B cell (primary cell): ENCODE data around the gene PRKCB. TPM values are rescaled to one million over a fixed set of nuclear protein-coding genes. Genes with fewer than 3 reads are reported as not detected.

Experiments
- ATAC-seq: fragments of 200-7000 bp; cut with Tn5 transposase; one replicate; pipeline ENCODE4 v1.10.0; 2021; ENCODE audit warnings: low read depth, mild to moderate bottlenecking, moderate number of reproducible peaks, moderate library complexity
- CTCF ChIA-PET: fragments of 350-600 bp; sonication (Branson Sonifier 250); formaldehyde crosslinking; loops from one replicate; lab custom pipeline; 2021; ENCODE audit warnings: antibody characterized with exemption, inconsistent platforms; lab: Charles Lee
- POLR2A ChIA-PET: fragments of 350-600 bp; sonication (Branson Sonifier 250); formaldehyde crosslinking; loops from one replicate; lab custom pipeline; 2021; ENCODE audit warnings: antibody characterized with exemption; lab: Charles Lee
- DNase-seq: peaks from one replicate; pipeline ENCODE4 v3.0.0; 2013
- H2AFZ ChIP-seq: 2 replicates; pipeline ENCODE4 v1.6.1; 2012; ENCODE audit warnings: mild to moderate bottlenecking, low read depth, low read length; ENCODE audit not compliant: insufficient read depth, poor library complexity, severe bottlenecking
- H3K27ac ChIP-seq, 2 donors: 1 replicate in 1 of 2; 2 replicates in 1 of 2; pipeline ENCODE4 v1.5.1; 2012 to 2013; ENCODE audit warnings: low read length in 2 of 2, mild to moderate bottlenecking in 2 of 2, moderate library complexity in 1 of 2
- H3K27me3 ChIP-seq, 4 experiments: fragments of 200-600 bp in 1 of 4; sonication (generic) in 1 of 4; replicated peaks in 1 of 4; 1 replicate in 2 of 4; 2 replicates in 2 of 4; pipeline versions ENCODE4 v1.6.1 to v1.7.0; 2013 to 2016; ENCODE audit warnings: low read length in 3 of 4, mild to moderate bottlenecking in 2 of 4, mixed read lengths in 1 of 4, moderate library complexity in 1 of 4; ENCODE audit not compliant: insufficient read depth in 4 of 4, control insufficient read depth in 3 of 4; ENCODE audit errors: control extremely low read depth in 1 of 4
- H3K36me3 ChIP-seq, 2 experiments: replicated peaks in 1 of 2; 1 replicate in 1 of 2; 2 replicates in 1 of 2; pipeline versions ENCODE4 v1.6.1 to v1.7.1; 2013; ENCODE audit warnings: low read length in 1 of 2; ENCODE audit not compliant: insufficient read depth in 2 of 2, control insufficient read depth in 1 of 2; ENCODE audit errors: control extremely low read depth in 1 of 2, extremely low read depth in 1 of 2
- H3K4me1 ChIP-seq, 2 donors: fragments of 200-600 bp in 1 of 2; sonication (generic) in 1 of 2; 1 replicate in 1 of 2; 2 replicates in 1 of 2; pipeline versions ENCODE4 v1.5.1 to v1.6.1; 2013 to 2017; ENCODE audit warnings: low read length in 2 of 2; ENCODE audit not compliant: control insufficient read depth in 2 of 2, insufficient read depth in 2 of 2
- H3K4me2 ChIP-seq: replicated peaks from 2 replicates; pipeline ENCODE3; 2012; ENCODE audit warnings: mild to moderate bottlenecking, low read depth, low read length; ENCODE audit not compliant: poor library complexity, severe bottlenecking
- H3K4me3 ChIP-seq, 5 experiments: fragments of 200-600 bp in 1 of 5; sonication (generic) in 1 of 5; 1 replicate in 3 of 5; 2 replicates in 2 of 5; pipeline versions ENCODE4 v1.5.1 to v1.7.0; 2011 to 2016; ENCODE audit warnings: low read length in 4 of 5, mild to moderate bottlenecking in 4 of 5, low read depth in 2 of 5, control low read depth in 1 of 5, moderate library complexity in 1 of 5; ENCODE audit not compliant: insufficient read depth in 1 of 5; ENCODE audit errors: control extremely low read depth in 1 of 5, extremely low read depth in 1 of 5
- H3K79me2 ChIP-seq: fragments of 200-600 bp; sonication (generic); one replicate; pipeline ENCODE4 v1.6.0; 2016; ENCODE audit warnings: low read length; ENCODE audit not compliant: control insufficient read depth, insufficient read depth
- H3K9ac ChIP-seq: fragments of 200-600 bp; sonication (generic); 2 replicates; pipeline ENCODE4 v1.6.1; 2017; ENCODE audit warnings: mild to moderate bottlenecking, low read length, moderate library complexity
- H3K9me3 ChIP-seq, 3 donors: one replicate each; pipeline versions ENCODE4 v1.6.1 to v1.7.1; 2013; ENCODE audit warnings: low read length in 2 of 3; ENCODE audit not compliant: control insufficient read depth in 2 of 3, insufficient read depth in 1 of 3; ENCODE audit errors: control extremely low read depth in 1 of 3
- H4K20me1 ChIP-seq: 2 replicates; pipeline ENCODE4 v1.6.0; 2012; ENCODE audit warnings: mild to moderate bottlenecking, low read length; ENCODE audit not compliant: insufficient read depth, control insufficient read depth, poor library complexity, severe bottlenecking
- H3K27ac Mint-ChIP-seq: one replicate; pipeline ENCODE4 v1.8.0; 2021; ENCODE audit warnings: mixed read lengths
- H3K27me3 Mint-ChIP-seq: one replicate; pipeline ENCODE4 v1.8.0; 2021; ENCODE audit warnings: mixed read lengths
- H3K4me1 Mint-ChIP-seq: one replicate; pipeline ENCODE4 v1.8.0; 2021; ENCODE audit warnings: mixed read lengths
- H3K4me3 Mint-ChIP-seq: one replicate; pipeline ENCODE4 v1.8.0; 2021; ENCODE audit warnings: mixed read lengths
- H3K9me3 Mint-ChIP-seq: one replicate; pipeline ENCODE4 v1.8.0; 2022; ENCODE audit warnings: mixed read lengths; ENCODE audit not compliant: insufficient read depth
- EZH2 ChIP-seq: IDR thresholded peaks from 2 replicates; pipeline ENCODE4 v1.6.1; 2012; ENCODE audit warnings: borderline replicate concordance, low read depth, mild to moderate bottlenecking, moderate library complexity, low read length; ENCODE audit not compliant: insufficient read depth, poor library complexity, severe bottlenecking
- WGBS: methylation state at CpG from one replicate; pipeline ENCODE4 v1.1.5; 2013; ENCODE audit warnings: missing lambda C conversion rate; ENCODE audit not compliant: insufficient coverage; 5-methylcytosine and 5-hydroxymethylcytosine counted together
- intact Hi-C: fragments of 100-400 bp; cut with micrococcal nuclease; formaldehyde crosslinking; loops from one replicate; pipeline ENCODE4 v1.10.0; 2022
- polyA plus RNA-seq: library from polyadenylated mRNA; depleted of rRNA; stranded (reverse); fragments of >200 nt; gene quantifications from 2 replicates; pipeline ENCODE4 v1.2.3, GENCODE V29; 2012
- total RNA-seq, 2 donors: library from RNA; stranded (reverse); fragments of 120-200 nt in 1 of 2; gene quantifications; 1 replicate in 1 of 2; 2 replicates in 1 of 2; pipeline versions ENCODE4 v1.2.3 to v1.2.4, GENCODE V29; 2013 to 2022
- TF ChIP-seq, protein P1 (sequence below): fragments of 200-600 bp; IDR thresholded peaks from one replicate; pipeline ENCODE4 v1.8.0; 2022; ENCODE audit warnings: antibody characterized with exemption, mild to moderate bottlenecking

Gene PRKCB
- total and polyA plus RNA-seq, 2 donors (not counting 1 experiment from before 2014, with no cell fraction given) = 106 to 373 TPM

DNA sequence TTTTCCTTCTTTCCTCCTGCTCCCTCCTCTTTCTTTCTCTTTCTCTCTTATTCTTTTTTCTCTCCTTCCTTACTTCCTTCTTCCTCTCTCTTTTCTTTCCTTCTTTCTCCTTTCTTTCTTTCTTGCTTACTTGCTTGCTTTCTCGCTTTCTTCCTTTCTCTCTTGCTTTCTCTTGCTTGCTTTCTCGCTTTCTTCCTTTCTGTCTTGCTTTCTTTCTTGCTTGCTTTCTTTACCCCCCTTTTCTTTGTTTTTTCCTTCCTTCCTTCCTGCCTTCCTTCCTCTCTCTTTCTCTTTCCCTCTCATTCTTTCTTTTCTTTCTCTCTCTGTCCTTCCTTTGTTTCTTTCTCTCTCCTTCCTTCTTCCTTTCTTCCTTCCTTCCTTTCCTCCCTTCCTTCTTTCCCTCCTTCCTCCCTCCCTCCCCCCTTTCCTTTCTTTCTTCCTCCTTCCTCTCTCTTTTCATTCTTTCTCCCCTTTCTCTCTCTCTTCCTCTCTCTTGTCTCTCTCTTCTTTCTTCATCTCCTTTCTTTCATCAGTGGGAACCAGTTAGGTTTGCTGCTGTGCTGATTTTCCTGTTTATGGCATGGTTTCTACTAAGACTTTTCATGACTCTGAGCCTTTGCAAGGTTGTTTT, 277.4 kb downstream of the PRKCB start:
- ChIA-PET CTCF (no interaction called here), POLR2A (no interaction called here)
- H3K27me3 ChIP-seq = no peaks in the 10 kb centered on the region
- ATAC-seq (no peak), DNase-seq (no peak)
- H2AFZ ChIP-seq = no peak overlapping the region
- peak overlapping the region; percentile 68 for H3K27ac Mint-ChIP-seq
- peaks cover 3 to 66% of the 10 kb centered on the region in 2 experiments for H3K36me3 ChIP-seq
- no peak overlapping the region for H3K4me2 ChIP-seq
- H4K20me1 ChIP-seq = peaks cover 34% of the 10 kb centered on the region
- intact Hi-C loops = no loop called here
- no peaks in the 10 kb centered on the region for H3K27me3 Mint-ChIP-seq
- no peaks in the 10 kb centered on the region for H3K9me3 ChIP-seq
- no peak for TF ChIP-seq EZH2
- TF ChIP-seq, protein P1, sequence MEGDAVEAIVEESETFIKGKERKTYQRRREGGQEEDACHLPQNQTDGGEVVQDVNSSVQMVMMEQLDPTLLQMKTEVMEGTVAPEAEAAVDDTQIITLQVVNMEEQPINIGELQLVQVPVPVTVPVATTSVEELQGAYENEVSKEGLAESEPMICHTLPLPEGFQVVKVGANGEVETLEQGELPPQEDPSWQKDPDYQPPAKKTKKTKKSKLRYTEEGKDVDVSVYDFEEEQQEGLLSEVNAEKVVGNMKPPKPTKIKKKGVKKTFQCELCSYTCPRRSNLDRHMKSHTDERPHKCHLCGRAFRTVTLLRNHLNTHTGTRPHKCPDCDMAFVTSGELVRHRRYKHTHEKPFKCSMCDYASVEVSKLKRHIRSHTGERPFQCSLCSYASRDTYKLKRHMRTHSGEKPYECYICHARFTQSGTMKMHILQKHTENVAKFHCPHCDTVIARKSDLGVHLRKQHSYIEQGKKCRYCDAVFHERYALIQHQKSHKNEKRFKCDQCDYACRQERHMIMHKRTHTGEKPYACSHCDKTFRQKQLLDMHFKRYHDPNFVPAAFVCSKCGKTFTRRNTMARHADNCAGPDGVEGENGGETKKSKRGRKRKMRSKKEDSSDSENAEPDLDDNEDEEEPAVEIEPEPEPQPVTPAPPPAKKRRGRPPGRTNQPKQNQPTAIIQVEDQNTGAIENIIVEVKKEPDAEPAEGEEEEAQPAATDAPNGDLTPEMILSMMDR = peak; percentile 31
- peaks cover 25% of the 10 kb centered on the region for H3K79me2 ChIP-seq
- peak overlapping the region in 1 of 2 donors; percentile 55 for H3K27ac ChIP-seq
- H3K4me1 ChIP-seq = no peaks in the 10 kb centered on the region
- peaks cover 5% of the 10 kb centered on the region for H3K4me1 Mint-ChIP-seq
- peaks cover 4% of the 10 kb centered on the region for H3K9me3 Mint-ChIP-seq
- H3K4me3 Mint-ChIP-seq = no peak overlapping the region
- no peak overlapping the region for H3K9ac ChIP-seq
- H3K4me3 ChIP-seq = no peak overlapping the region
- WGBS = 100% methylated on average over 2 of the region's 2 CpGs

DNA sequence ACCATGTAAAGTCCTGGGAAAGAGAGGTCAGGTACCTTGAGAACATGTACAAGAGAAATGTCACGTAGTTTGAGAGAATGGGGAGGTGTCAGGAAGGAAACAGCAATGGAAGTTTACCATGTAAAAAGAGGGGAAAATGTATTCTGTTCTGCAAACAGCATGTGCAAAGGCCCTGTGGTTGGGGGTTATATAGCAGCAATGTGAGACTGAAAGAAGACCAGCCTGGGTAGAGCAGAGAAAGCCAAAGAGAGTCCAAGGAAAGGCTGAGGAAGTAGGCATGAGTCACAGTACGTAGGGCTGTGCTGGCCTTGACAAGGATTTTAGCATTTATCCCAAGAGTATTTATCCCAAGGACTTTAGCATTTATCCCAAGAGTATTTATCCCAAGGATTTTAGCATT, 279.1 kb downstream of the PRKCB start:
- H4K20me1 ChIP-seq = peaks cover 50% of the 10 kb centered on the region
- intact Hi-C loops = no loop called here
- ChIA-PET CTCF (interaction anchor here (1.1 kb wide), 1 partner anchor 44 kb away, joined by 4 read pairs; no protein-coding TSS in a partner anchor), POLR2A (no interaction called here)
- Mint-ChIP-seq H3K9me3 (peaks cover 4% of the 10 kb centered on the region), H3K4me1 (peaks cover 5% of the 10 kb centered on the region), H3K27me3 (no peaks in the 10 kb centered on the region), H3K4me3 (no peak overlapping the region), H3K27ac (peak overlapping the region; percentile 18)
- H2AFZ ChIP-seq = no peak overlapping the region
- H3K79me2 ChIP-seq = peaks cover 29% of the 10 kb centered on the region
- H3K4me2 ChIP-seq = no peak overlapping the region
- H3K9me3 ChIP-seq = no peaks in the 10 kb centered on the region
- H3K9ac ChIP-seq = no peak overlapping the region
- DNase-seq = no peak
- 100% methylated on average over 1 of the region's 2 CpGs for WGBS
- TF ChIP-seq, protein P1 = no peak
- no peak for TF ChIP-seq EZH2
- H3K27ac ChIP-seq = no peak overlapping the region
- H3K36me3 ChIP-seq = peaks cover 3 to 79% of the 10 kb centered on the region in 2 experiments
- H3K4me3 ChIP-seq = no peak overlapping the region
- no peak for ATAC-seq
- no peaks in the 10 kb centered on the region for H3K27me3 ChIP-seq
- H3K4me1 ChIP-seq = no peaks in the 10 kb centered on the region
